ENCODE measurements around the gene COL19A1. TPM values are rescaled to one million over a fixed set of nuclear protein-coding genes. Genes with fewer than 3 reads are reported as not detected.

The COL19A1 gene
- total RNA-seq, 1 experiment from 2014 or later, result not detected

DNA sequence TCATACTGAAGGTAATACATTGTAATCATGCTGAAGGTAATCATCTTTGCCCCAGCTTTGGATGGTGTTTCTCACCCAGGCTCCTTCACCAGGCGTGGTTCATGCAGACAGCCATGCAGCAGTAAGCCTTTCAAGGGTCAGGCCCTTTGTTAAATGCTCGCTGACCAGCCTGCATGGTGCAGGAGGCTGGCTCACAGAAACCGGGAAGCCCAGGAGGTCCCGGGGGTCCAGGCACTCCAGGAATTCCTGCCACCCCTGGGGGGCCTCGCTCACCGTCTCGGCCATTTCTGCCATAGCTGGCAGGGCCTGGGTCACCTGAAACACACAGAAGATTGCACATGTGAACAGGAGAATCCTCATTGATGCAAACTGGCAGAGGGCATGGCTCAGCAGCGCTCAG, 350.4 kb downstream of the COL19A1 start:
- intact Hi-C loops (cut with micrococcal nuclease; ENCODE audit: unreplicated experiment), result no loop called here
- no peaks in the 10 kb centered on the region for H3K4me1 ChIP-seq (ENCODE audit: control insufficient read depth, insufficient read depth, low read length)
- ATAC-seq, result no peak
- H3K9me3 ChIP-seq (ENCODE audit: control insufficient read depth, insufficient read depth, low read depth, low read length), result no peaks in the 10 kb centered on the region
- TF ChIP-seq POLR2AphosphoS5 (IDR thresholded peaks at IDR 0.05; ENCODE audit: low read depth, low read length), result no peak
- no peak for TF ChIP-seq TCF7L2 (IDR thresholded peaks at IDR 0.05; ENCODE audit: low read depth, low read length)
- TF ChIP-seq SIN3A (IDR thresholded peaks at IDR 0.05; ENCODE audit: borderline replicate concordance, insufficient read depth, low read depth, low read length), result no peak
- TF ChIP-seq, protein P1, sequence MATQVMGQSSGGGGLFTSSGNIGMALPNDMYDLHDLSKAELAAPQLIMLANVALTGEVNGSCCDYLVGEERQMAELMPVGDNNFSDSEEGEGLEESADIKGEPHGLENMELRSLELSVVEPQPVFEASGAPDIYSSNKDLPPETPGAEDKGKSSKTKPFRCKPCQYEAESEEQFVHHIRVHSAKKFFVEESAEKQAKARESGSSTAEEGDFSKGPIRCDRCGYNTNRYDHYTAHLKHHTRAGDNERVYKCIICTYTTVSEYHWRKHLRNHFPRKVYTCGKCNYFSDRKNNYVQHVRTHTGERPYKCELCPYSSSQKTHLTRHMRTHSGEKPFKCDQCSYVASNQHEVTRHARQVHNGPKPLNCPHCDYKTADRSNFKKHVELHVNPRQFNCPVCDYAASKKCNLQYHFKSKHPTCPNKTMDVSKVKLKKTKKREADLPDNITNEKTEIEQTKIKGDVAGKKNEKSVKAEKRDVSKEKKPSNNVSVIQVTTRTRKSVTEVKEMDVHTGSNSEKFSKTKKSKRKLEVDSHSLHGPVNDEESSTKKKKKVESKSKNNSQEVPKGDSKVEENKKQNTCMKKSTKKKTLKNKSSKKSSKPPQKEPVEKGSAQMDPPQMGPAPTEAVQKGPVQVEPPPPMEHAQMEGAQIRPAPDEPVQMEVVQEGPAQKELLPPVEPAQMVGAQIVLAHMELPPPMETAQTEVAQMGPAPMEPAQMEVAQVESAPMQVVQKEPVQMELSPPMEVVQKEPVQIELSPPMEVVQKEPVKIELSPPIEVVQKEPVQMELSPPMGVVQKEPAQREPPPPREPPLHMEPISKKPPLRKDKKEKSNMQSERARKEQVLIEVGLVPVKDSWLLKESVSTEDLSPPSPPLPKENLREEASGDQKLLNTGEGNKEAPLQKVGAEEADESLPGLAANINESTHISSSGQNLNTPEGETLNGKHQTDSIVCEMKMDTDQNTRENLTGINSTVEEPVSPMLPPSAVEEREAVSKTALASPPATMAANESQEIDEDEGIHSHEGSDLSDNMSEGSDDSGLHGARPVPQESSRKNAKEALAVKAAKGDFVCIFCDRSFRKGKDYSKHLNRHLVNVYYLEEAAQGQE (IDR thresholded peaks at IDR 0.05; ENCODE audit: insufficient read depth in 1 of 2, low read depth in 2 of 2, low read length in 1 of 2), result no peak
- TF ChIP-seq, protein P2, sequence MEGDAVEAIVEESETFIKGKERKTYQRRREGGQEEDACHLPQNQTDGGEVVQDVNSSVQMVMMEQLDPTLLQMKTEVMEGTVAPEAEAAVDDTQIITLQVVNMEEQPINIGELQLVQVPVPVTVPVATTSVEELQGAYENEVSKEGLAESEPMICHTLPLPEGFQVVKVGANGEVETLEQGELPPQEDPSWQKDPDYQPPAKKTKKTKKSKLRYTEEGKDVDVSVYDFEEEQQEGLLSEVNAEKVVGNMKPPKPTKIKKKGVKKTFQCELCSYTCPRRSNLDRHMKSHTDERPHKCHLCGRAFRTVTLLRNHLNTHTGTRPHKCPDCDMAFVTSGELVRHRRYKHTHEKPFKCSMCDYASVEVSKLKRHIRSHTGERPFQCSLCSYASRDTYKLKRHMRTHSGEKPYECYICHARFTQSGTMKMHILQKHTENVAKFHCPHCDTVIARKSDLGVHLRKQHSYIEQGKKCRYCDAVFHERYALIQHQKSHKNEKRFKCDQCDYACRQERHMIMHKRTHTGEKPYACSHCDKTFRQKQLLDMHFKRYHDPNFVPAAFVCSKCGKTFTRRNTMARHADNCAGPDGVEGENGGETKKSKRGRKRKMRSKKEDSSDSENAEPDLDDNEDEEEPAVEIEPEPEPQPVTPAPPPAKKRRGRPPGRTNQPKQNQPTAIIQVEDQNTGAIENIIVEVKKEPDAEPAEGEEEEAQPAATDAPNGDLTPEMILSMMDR (IDR thresholded peaks at IDR 0.05), result no peak
- no peak overlapping the region for H3K4me3 ChIP-seq (ENCODE audit: low read depth in 2 of 2, low read length in 2 of 2)
- in situ Hi-C loops (cut with HindIII; ENCODE audit: low pct_unique_long_range_greater_than_20kb, low sequenced_read_pairs), result no loop called here
- no peak overlapping the region for H3K27ac ChIP-seq (ENCODE audit: low read length)
- no peak for DNase-seq (ENCODE audit: low read depth, low spot score)
- ChIA-PET CTCF (interaction anchor here (0.7 kb wide), 1 partner anchor 152 kb away, joined by 3 read pairs; no protein-coding TSS in a partner anchor), POLR2A (no interaction called here)
- peaks cover 8% of the 10 kb centered on the region for H3K27me3 ChIP-seq (ENCODE audit: control insufficient read depth, insufficient read depth, low read length)
- H3K36me3 ChIP-seq (ENCODE audit: control insufficient read depth, insufficient read depth, low read length), result no peaks in the 10 kb centered on the region
- BruUV-seq (replicated peaks), result no TSS peak

GRCh38 chr6:70219943-70220613, 353.7 kb downstream of the COL19A1 start:
- POLR2A ChIA-PET, result no interaction called here
- TF ChIP-seq, protein P2 (IDR thresholded peaks at IDR 0.05), result no peak
- TF ChIP-seq POLR2AphosphoS5 (IDR thresholded peaks at IDR 0.05; ENCODE audit: low read depth, low read length) (no peak), TCF7L2 (IDR thresholded peaks at IDR 0.05; ENCODE audit: low read depth, low read length) (no peak), SIN3A (IDR thresholded peaks at IDR 0.05; ENCODE audit: borderline replicate concordance, insufficient read depth, low read depth, low read length) (no peak)
- TF ChIP-seq, protein P1 (IDR thresholded peaks at IDR 0.05; ENCODE audit: insufficient read depth in 1 of 2, low read depth in 2 of 2, low read length in 1 of 2), result no peak
- no peaks in the 10 kb centered on the region for H3K9me3 ChIP-seq (ENCODE audit: control insufficient read depth, insufficient read depth, low read depth, low read length)

More at GRCh38 chr6:70219943-70220613, 353.7 kb downstream of the COL19A1 start:
- CTCF ChIA-PET, result interaction anchor here (0.5 to 0.6 kb wide), 2 partner anchors 117 to 305 kb away, joined by 3 to 5 read pairs; no protein-coding TSS in a partner anchor
- ATAC-seq (no peak), DNase-seq (ENCODE audit: low read depth, low spot score) (no peak)
- H3K4me3 ChIP-seq (ENCODE audit: low read depth in 2 of 2, low read length in 2 of 2), result no peak overlapping the region
- H3K27me3 ChIP-seq (ENCODE audit: control insufficient read depth, insufficient read depth, low read length), result peaks cover 22% of the 10 kb centered on the region
- BruUV-seq (replicated peaks), result no TSS peak
- in situ Hi-C loops (cut with HindIII; ENCODE audit: low pct_unique_long_range_greater_than_20kb, low sequenced_read_pairs), result no loop called here
- H3K36me3 ChIP-seq (ENCODE audit: control insufficient read depth, insufficient read depth, low read length), result no peaks in the 10 kb centered on the region
- intact Hi-C loops (cut with micrococcal nuclease; ENCODE audit: unreplicated experiment), result loop anchor here (5.0 to 10.0 kb wide), 5 partner anchors 67 to 797 kb away; partner anchors contain the start of gene B3GAT2
- H3K4me1 ChIP-seq (ENCODE audit: control insufficient read depth, insufficient read depth, low read length), result no peaks in the 10 kb centered on the region
- H3K27ac ChIP-seq (ENCODE audit: low read length), result no peak overlapping the region
